Peyer's patch (tissue), 4 donors: ENCODE results near the gene SEC22A. TPM values are rescaled to one million over a fixed set of nuclear protein-coding genes. Genes with fewer than 3 reads are reported as not detected.
A peak's percentile ranks its signal among the peaks of the same experiment; 100 is the strongest.

ENCODE experiments used
- DNase-seq, 3 donors: peaks; one replicate each; pipeline ENCODE4 v3.0.0-alpha.2; 2017 to 2019
- H3K27ac ChIP-seq, 4 donors: fragments of 200-600 bp; sonication (generic); one replicate each; pipeline ENCODE4 v1.5.1; 2016 to 2019
- H3K27me3 ChIP-seq, 2 donors: fragments of 200-600 bp; sonication (generic); one replicate each; pipeline ENCODE4 v1.5.1; 2019
- H3K36me3 ChIP-seq, 3 donors: fragments of 200-600 bp; sonication (generic); one replicate each; pipeline ENCODE4 v1.5.1; 2016 to 2019
- H3K4me1 ChIP-seq, 4 donors: fragments of 200-600 bp; sonication (generic); one replicate each; pipeline ENCODE4 v1.5.1; 2016 to 2019
- H3K4me3 ChIP-seq, 4 donors: fragments of 200-600 bp; sonication (generic); 1 replicate in 3 of 4; 2 replicates in 1 of 4; pipeline ENCODE4 v1.5.1; 2016 to 2019; ENCODE audit warnings: mild to moderate bottlenecking in 1 of 4
- H3K9me3 ChIP-seq, 4 donors: fragments of 200-600 bp; sonication (generic); one replicate each; pipeline ENCODE4 v1.5.1; 2016 to 2019; ENCODE audit warnings: mild to moderate bottlenecking in 1 of 4
- POLR2A ChIP-seq, 2 donors: fragments of 450-650 bp; IDR thresholded peaks; one replicate each; pipeline ENCODE4 v1.5.1; 2017; ENCODE audit warnings: antibody characterized with exemption in 2 of 2, mild to moderate bottlenecking in 2 of 2, moderate library complexity in 2 of 2
- total RNA-seq, 4 donors: library from RNA; depleted of rRNA; stranded (reverse); fragments of >200 nt; gene quantifications; one replicate each; pipeline ENCODE4 v1.1.0, GENCODE V29; 2016
- TF ChIP-seq, protein P1 (sequence below), 6 experiments: fragments of 450-650 bp in 4 of 6; fragments of 200-600 bp in 2 of 6; sonication (generic) in 1 of 6; IDR thresholded peaks; one replicate each; pipeline ENCODE4 v1.5.1; 2017 to 2019; ENCODE audit warnings: antibody characterized with exemption in 6 of 6, mild to moderate bottlenecking in 3 of 6, moderate library complexity in 1 of 6

The SEC22A gene
- total RNA-seq, 4 donors from 2014 or later: 9.9 to 21.7 (median 16.5) TPM

GRCh38 chr3:123313889-123314288 lies 112.1 kb downstream of the SEC22A start:
- no peaks in the 10 kb centered on the region for H3K27me3 ChIP-seq
- no peak overlapping the region for H3K27ac ChIP-seq
- no peaks in the 10 kb centered on the region for H3K36me3 ChIP-seq
- no peak for DNase-seq
- H3K4me3 ChIP-seq: no peak overlapping the region
- H3K4me1 ChIP-seq: no peaks in the 10 kb centered on the region
- no peak for TF ChIP-seq POLR2A (IDR thresholded peaks at IDR 0.05)
- TF ChIP-seq, protein P1, sequence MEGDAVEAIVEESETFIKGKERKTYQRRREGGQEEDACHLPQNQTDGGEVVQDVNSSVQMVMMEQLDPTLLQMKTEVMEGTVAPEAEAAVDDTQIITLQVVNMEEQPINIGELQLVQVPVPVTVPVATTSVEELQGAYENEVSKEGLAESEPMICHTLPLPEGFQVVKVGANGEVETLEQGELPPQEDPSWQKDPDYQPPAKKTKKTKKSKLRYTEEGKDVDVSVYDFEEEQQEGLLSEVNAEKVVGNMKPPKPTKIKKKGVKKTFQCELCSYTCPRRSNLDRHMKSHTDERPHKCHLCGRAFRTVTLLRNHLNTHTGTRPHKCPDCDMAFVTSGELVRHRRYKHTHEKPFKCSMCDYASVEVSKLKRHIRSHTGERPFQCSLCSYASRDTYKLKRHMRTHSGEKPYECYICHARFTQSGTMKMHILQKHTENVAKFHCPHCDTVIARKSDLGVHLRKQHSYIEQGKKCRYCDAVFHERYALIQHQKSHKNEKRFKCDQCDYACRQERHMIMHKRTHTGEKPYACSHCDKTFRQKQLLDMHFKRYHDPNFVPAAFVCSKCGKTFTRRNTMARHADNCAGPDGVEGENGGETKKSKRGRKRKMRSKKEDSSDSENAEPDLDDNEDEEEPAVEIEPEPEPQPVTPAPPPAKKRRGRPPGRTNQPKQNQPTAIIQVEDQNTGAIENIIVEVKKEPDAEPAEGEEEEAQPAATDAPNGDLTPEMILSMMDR (IDR thresholded peaks at IDR 0.05): no peak
- H3K9me3 ChIP-seq: no peaks in the 10 kb centered on the region

DNA sequence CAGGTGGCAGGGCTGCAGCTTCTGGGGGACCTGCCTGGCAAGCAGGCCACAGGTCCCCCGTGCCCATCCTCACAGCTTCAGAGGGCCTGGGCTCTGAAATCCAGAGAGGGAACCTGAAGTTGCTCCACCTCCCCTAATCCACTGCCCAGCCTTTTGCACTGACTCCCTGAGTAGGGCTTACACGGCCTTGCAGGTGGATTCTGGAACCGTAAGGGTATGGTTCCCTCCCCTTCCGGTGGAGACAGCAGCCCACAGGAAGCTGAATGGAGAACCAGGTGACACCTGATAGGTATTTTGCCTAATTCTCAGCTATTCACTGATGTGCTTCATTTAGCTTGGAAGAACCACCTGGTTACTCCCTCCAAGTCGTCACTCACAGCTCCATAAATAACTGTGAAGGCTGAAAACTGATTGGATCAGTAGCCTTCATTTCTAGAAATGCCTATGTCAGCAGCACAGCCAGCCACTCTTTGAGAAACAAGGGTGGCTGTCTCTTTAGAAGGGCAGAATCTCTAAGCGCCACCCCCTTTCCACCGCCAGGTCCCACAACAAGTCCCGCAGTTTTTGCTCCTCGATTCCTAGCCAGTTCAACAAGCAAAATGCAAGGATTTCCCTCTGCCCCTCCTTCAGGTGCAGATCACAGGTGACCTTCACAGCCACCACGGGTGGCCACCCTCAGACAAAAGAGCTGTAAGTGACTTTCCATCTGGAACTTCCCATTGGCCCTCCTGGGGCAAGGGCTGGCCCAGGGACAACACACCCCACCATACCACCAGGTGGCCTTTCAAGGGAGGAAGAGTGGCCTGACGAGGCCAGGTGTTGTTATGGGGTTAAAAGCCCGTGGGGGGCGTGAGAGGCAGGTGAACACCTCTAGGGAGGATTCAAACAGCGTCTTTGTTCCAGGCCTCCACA lies 112.9 kb downstream of the SEC22A start:
- Histone ChIP-seq H3K27me3 (no peaks in the 10 kb centered on the region), H3K27ac (no peak overlapping the region), H3K9me3 (no peaks in the 10 kb centered on the region), H3K4me1 (no peaks in the 10 kb centered on the region), H3K4me3 (no peak overlapping the region), H3K36me3 (no peaks in the 10 kb centered on the region)
- DNase-seq: no peak
- TF ChIP-seq, protein P1 (IDR thresholded peaks at IDR 0.05): no peak
- TF ChIP-seq POLR2A (IDR thresholded peaks at IDR 0.05): no peak

GRCh38 chr3:123315271-123315595 lies 113.5 kb downstream of the SEC22A start:
- H3K4me1 ChIP-seq: no peaks in the 10 kb centered on the region
- no peaks in the 10 kb centered on the region for H3K9me3 ChIP-seq
- DNase-seq: no peak
- H3K27ac ChIP-seq: no peak overlapping the region
- no peaks in the 10 kb centered on the region for H3K27me3 ChIP-seq
- TF ChIP-seq, protein P1 (IDR thresholded peaks at IDR 0.05): no peak
- H3K36me3 ChIP-seq: no peaks in the 10 kb centered on the region
- no peak overlapping the region for H3K4me3 ChIP-seq

- H3K27me3 ChIP-seq: no peaks in the 10 kb centered on the region
- H3K4me3 ChIP-seq: no peak overlapping the region
- H3K27ac ChIP-seq: no peak overlapping the region
- TF ChIP-seq POLR2A (IDR thresholded peaks at IDR 0.05): no peak
- TF ChIP-seq, protein P1 (IDR thresholded peaks at IDR 0.05): no peak
- no peak for DNase-seq
- H3K4me1 ChIP-seq: no peaks in the 10 kb centered on the region
- H3K36me3 ChIP-seq: no peaks in the 10 kb centered on the region
- no peaks in the 10 kb centered on the region for H3K9me3 ChIP-seq
These were observed 116.0 kb downstream of the SEC22A start for GRCh38 chr3:123317716-123318115.

DNA sequence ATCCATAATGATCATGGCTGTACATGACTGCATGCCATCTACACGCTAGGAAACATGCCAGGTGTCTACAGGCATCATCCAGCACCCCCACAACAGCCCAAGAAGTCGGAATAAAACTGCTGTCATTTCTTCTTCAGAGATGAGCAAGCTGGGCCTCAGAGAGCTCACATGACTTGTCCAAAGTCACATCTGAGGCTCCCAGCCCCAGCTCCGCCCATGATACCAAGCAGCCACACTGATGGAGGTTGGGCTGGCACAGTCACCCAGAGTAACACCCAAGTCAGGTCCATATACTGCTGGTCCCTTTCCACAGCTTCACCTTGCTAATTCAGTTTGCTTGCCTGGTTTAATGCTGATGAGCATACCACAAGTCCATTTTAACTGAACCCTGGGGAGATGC lies 116.6 kb downstream of the SEC22A start:
- Histone ChIP-seq H3K4me1 (no peaks in the 10 kb centered on the region), H3K27ac (no peak overlapping the region), H3K4me3 (no peak overlapping the region), H3K9me3 (no peaks in the 10 kb centered on the region), H3K27me3 (no peaks in the 10 kb centered on the region), H3K36me3 (no peaks in the 10 kb centered on the region)
- peak in 1 of 3 donors; percentile 16 for DNase-seq
- TF ChIP-seq, protein P1 (IDR thresholded peaks at IDR 0.05): no peak
- TF ChIP-seq POLR2A (IDR thresholded peaks at IDR 0.05): no peak
